MM.1S (cell line): ENCODE data around the gene ACTR3.

Experiments
- DNase-seq: peaks from one replicate; pipeline ENCODE4 v3.0.0-alpha.2; 2015
- H2AFZ ChIP-seq: fragments of 300-600 bp; sonication (generic); 2 replicates; pipeline ENCODE4 v1.6.0; 2016; ENCODE audit warnings: antibody characterized with exemption, low read length
- H3F3A ChIP-seq: fragments of 300-600 bp; sonication (generic); 2 replicates; pipeline ENCODE4 v1.6.1; 2016; ENCODE audit warnings: mild to moderate bottlenecking, antibody characterized with exemption, low read length, moderate library complexity, mixed read lengths; ENCODE audit not compliant: insufficient read depth
- H3K27ac ChIP-seq: fragments of 300-600 bp; sonication (generic); 2 replicates; pipeline ENCODE4 v1.5.1; 2016; ENCODE audit warnings: mild to moderate bottlenecking, low read length
- H3K27me3 ChIP-seq: fragments of 300-600 bp; sonication (generic); replicated peaks from 2 replicates; pipeline ENCODE4 v1.6.0; 2016; ENCODE audit warnings: low read length; ENCODE audit not compliant: insufficient read depth
- H3K36me3 ChIP-seq: fragments of 300-600 bp; sonication (generic); replicated peaks from 2 replicates; pipeline ENCODE4 v1.6.1; 2016; ENCODE audit warnings: mild to moderate bottlenecking, low read length, mixed read lengths; ENCODE audit not compliant: insufficient read depth
- H3K4me1 ChIP-seq: fragments of 300-600 bp; sonication (generic); 2 replicates; pipeline ENCODE4 v1.6.1; 2016; ENCODE audit warnings: low read length, mixed read lengths
- H3K4me2 ChIP-seq: fragments of 300-600 bp; sonication (generic); 2 replicates; pipeline ENCODE4 v1.6.0; 2016; ENCODE audit warnings: low read depth, low read length
- H3K4me3 ChIP-seq: fragments of 300-600 bp; sonication (generic); 2 replicates; pipeline ENCODE4 v1.5.1; 2016; ENCODE audit warnings: low read length, mixed read lengths
- H3K79me2 ChIP-seq: fragments of 300-600 bp; sonication (generic); 2 replicates; pipeline ENCODE4 v1.6.1; 2016; ENCODE audit warnings: mixed run types, low read length, mixed read lengths
- H3K9ac ChIP-seq: fragments of 300-600 bp; sonication (generic); 2 replicates; pipeline ENCODE4 v1.6.1; 2016; ENCODE audit warnings: low read length, mixed read lengths
- H3K9me2 ChIP-seq: fragments of 300-600 bp; sonication (generic); replicated peaks from 2 replicates; pipeline ENCODE4 v1.6.1; 2016; ENCODE audit warnings: mild to moderate bottlenecking, low read length, mixed read lengths; ENCODE audit not compliant: insufficient read depth
- H3K9me3 ChIP-seq: fragments of 300-600 bp; sonication (generic); replicated peaks from 2 replicates; pipeline ENCODE4 v1.6.1; 2016; ENCODE audit warnings: mild to moderate bottlenecking, low read length, mixed read lengths; ENCODE audit not compliant: insufficient read depth
- H4K20me1 ChIP-seq: fragments of 300-600 bp; sonication (generic); 2 replicates; pipeline ENCODE4 v1.6.1; 2016; ENCODE audit warnings: mild to moderate bottlenecking, low read length, moderate library complexity, mixed read lengths; ENCODE audit not compliant: insufficient read depth
- CTCF ChIP-seq: fragments of 300-600 bp; sonication (generic); IDR thresholded peaks from 2 replicates; pipeline ENCODE4 v1.5.1; 2016; ENCODE audit warnings: antibody characterized with exemption, low read length, mixed read lengths
- EZH2 ChIP-seq: fragments of 300-600 bp; sonication (generic); optimal IDR thresholded peaks from 2 replicates; pipeline ENCODE3; 2017; ENCODE audit warnings: low read depth, mild to moderate bottlenecking, antibody characterized with exemption, low read length, mixed read lengths
- EZH2phosphoT487 ChIP-seq: fragments of 300-600 bp; sonication (generic); IDR thresholded peaks from 2 replicates; pipeline ENCODE4 v1.6.1; 2018; ENCODE audit warnings: antibody characterized with exemption, low read length

Gene ACTR3

DNA sequence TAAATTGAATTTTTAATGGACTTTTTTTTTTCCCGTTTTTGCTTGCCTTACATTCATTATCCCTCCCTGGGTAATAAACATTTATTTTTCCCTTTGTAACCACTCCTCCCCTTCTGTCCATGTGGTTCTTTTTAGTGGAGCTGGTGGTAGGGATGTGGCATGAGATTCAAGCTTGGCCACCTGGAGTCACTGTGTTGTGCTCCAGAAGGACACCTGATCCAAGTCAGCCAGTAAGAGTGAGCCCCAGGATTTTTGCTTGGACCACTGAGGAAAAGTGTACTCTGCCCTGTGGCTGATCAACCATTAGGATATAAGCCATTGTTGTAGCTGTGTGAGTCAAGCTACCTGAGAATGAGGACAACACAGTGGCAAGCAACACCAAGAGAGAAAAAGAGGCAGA, 11.1 kb upstream of the ACTR3 start:
- Histone ChIP-seq H3K4me1 (no peaks in the 10 kb centered on the region), H3K79me2 (0 out of 2 replicates have a peak, but pooled peaks cover 2% of the 10 kb centered on the region), H3K9ac (no peak overlapping the region), H3K27me3 (no peaks in the 10 kb centered on the region), H3K36me3 (no peaks in the 10 kb centered on the region), H3K9me3 (no peaks in the 10 kb centered on the region), H3K4me2 (no peak overlapping the region), H3K9me2 (no peaks in the 10 kb centered on the region), H3F3A (no peaks in the 10 kb centered on the region), H3K27ac (no peak overlapping the region), H2AFZ (no peak overlapping the region), H3K4me3 (no peak overlapping the region), H4K20me1 (no peaks in the 10 kb centered on the region)
- DNase-seq = no peak
- no peak for TF ChIP-seq CTCF
- TF ChIP-seq EZH2phosphoT487 = no peak
- TF ChIP-seq EZH2 = no peak

GRCh38 chr2:113879457-113879856, 10.4 kb upstream of the ACTR3 start:
- H3K9me2 ChIP-seq = no peaks in the 10 kb centered on the region
- no peaks in the 10 kb centered on the region for H3K27me3 ChIP-seq
- no peak overlapping the region for H2AFZ ChIP-seq
- no peaks in the 10 kb centered on the region for H3K36me3 ChIP-seq
- no peak overlapping the region for H3K27ac ChIP-seq
- no peak for DNase-seq
- TF ChIP-seq CTCF (no peak), EZH2phosphoT487 (no peak), EZH2 (no peak)
- H3F3A ChIP-seq = no peaks in the 10 kb centered on the region
- no peak overlapping the region for H3K4me3 ChIP-seq
- H4K20me1 ChIP-seq = no peaks in the 10 kb centered on the region
- no peak overlapping the region for H3K9ac ChIP-seq
- no peaks in the 10 kb centered on the region for H3K9me3 ChIP-seq
- H3K79me2 ChIP-seq = peaks cover 6% of the 10 kb centered on the region; the same call in 1 of the 2 replicates
- no peak overlapping the region for H3K4me2 ChIP-seq
- no peaks in the 10 kb centered on the region for H3K4me1 ChIP-seq

- peak; percentile 91 for DNase-seq
- Histone ChIP-seq H3K4me1 (peaks cover 26% of the 10 kb centered on the region), H3K4me3 (peak overlapping the region; percentile 80; the same call in 1 of the 2 replicates), H2AFZ (no peak overlapping the region), H3K36me3 (no peaks in the 10 kb centered on the region), H3K9ac (peak overlapping the region; percentile 82), H3K79me2 (peaks cover 59% of the 10 kb centered on the region), H3F3A (peaks cover 46% of the 10 kb centered on the region), H3K9me2 (no peaks in the 10 kb centered on the region), H3K27ac (peak overlapping the region; percentile 97), H3K4me2 (peak overlapping the region; percentile 95), H4K20me1 (no peaks in the 10 kb centered on the region), H3K27me3 (no peaks in the 10 kb centered on the region), H3K9me3 (no peaks in the 10 kb centered on the region)
- TF ChIP-seq EZH2phosphoT487 = no peak
- TF ChIP-seq EZH2 = no peak
Observed at GRCh38 chr2:113886479-113887008, 3.3 kb upstream of the ACTR3 start.
